ENCODE results near the gene LRP1B.

DNA sequence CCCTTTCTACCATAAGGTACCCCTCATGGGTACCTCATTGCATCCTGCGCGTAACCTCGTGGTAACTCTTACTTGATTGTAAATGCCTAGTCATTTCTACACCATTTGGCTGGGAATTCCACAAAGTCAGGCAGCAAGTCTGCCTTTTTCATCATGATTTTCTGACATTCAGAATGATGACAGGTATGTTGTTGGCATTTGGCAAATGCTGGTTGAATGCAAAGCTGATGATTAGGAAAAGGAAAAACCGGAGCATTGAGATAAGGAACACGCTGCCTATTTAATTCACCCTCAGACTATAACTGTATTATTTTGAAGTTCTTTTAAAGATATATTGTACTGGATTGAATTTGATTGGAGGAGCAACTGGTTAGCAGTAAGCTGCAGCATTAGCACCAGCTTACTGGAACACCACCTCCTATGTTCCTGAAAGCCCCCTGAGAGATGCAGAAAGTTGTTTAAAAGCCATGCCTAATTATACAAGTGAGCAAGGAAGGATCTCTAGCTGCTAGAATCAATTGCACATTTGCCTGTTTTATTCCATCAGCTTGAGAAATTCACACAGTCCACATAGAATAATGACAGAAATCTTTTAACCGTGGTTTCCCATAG is 520.1 kb downstream of the LRP1B start:
- TF ChIP-seq, protein P1, sequence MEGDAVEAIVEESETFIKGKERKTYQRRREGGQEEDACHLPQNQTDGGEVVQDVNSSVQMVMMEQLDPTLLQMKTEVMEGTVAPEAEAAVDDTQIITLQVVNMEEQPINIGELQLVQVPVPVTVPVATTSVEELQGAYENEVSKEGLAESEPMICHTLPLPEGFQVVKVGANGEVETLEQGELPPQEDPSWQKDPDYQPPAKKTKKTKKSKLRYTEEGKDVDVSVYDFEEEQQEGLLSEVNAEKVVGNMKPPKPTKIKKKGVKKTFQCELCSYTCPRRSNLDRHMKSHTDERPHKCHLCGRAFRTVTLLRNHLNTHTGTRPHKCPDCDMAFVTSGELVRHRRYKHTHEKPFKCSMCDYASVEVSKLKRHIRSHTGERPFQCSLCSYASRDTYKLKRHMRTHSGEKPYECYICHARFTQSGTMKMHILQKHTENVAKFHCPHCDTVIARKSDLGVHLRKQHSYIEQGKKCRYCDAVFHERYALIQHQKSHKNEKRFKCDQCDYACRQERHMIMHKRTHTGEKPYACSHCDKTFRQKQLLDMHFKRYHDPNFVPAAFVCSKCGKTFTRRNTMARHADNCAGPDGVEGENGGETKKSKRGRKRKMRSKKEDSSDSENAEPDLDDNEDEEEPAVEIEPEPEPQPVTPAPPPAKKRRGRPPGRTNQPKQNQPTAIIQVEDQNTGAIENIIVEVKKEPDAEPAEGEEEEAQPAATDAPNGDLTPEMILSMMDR (IDR thresholded peaks at IDR 0.05), result no peak
- TF ChIP-seq POLR2A (IDR thresholded peaks at IDR 0.05) (no peak), POLR2AphosphoS5 (IDR thresholded peaks at IDR 0.05) (no peak)

Data from breast epithelium (tissue), 3 donors.